SH-SY5Y (cell line): ENCODE results near the gene PIP4K2A.

Experiments
- GATA2 ChIP-seq: IDR thresholded peaks from 2 replicates; pipeline ENCODE4 v1.6.1; 2011; ENCODE audit warnings: mild to moderate bottlenecking, low read depth, low read length
- GATA3 ChIP-seq: IDR thresholded peaks from 2 replicates; pipeline ENCODE4 v1.6.1; 2011; ENCODE audit warnings: low read depth, mild to moderate bottlenecking, low read length, moderate library complexity

- TF ChIP-seq GATA2 (no peak), GATA3 (no peak)
Observed at GRCh38 chr10:22617051-22617450, 97.3 kb downstream of the PIP4K2A start.
